ENCODE measurements around the gene RANBP3. TPM values are rescaled to one million over a fixed set of nuclear protein-coding genes. Genes with fewer than 3 reads are reported as not detected.

Gene RANBP3
- total RNA-seq, 2 donors from 2014 or later, result 81.4 to 112 TPM

- peak overlapping the region; percentile 79 for H3K4me3 Mint-ChIP-seq
- ATAC-seq (replicated peaks), result peak; percentile 56
- H3K4me1 Mint-ChIP-seq, result peaks cover 60% of the 10 kb centered on the region
- no peaks in the 10 kb centered on the region for H3K27me3 Mint-ChIP-seq
- peaks cover 63% of the 10 kb centered on the region for H3K36me3 Mint-ChIP-seq (ENCODE audit: low read depth)
- no peaks in the 10 kb centered on the region for H3K9me3 Mint-ChIP-seq
- peak overlapping the region; percentile 94 for H3K27ac Mint-ChIP-seq
Measured at GRCh38 chr19:5948752-5949564, 29.0 kb downstream of the RANBP3 start.

GRCh38 chr19:5947435-5947834 lies 30.5 kb downstream of the RANBP3 start:
- H3K36me3 Mint-ChIP-seq (ENCODE audit: low read depth), result peaks cover 61% of the 10 kb centered on the region
- no peak for ATAC-seq (replicated peaks)
- peak overlapping the region; percentile 79 for H3K4me3 Mint-ChIP-seq
- H3K9me3 Mint-ChIP-seq, result no peaks in the 10 kb centered on the region
- H3K4me1 Mint-ChIP-seq, result peaks cover 48% of the 10 kb centered on the region
- no peaks in the 10 kb centered on the region for H3K27me3 Mint-ChIP-seq
- peak overlapping the region; percentile 94 for H3K27ac Mint-ChIP-seq

GRCh38 chr19:5943623-5944022 lies 34.3 kb downstream of the RANBP3 start:
- H3K36me3 Mint-ChIP-seq (ENCODE audit: low read depth), result peaks cover 63% of the 10 kb centered on the region
- no peaks in the 10 kb centered on the region for H3K9me3 Mint-ChIP-seq
- H3K27me3 Mint-ChIP-seq, result no peaks in the 10 kb centered on the region
- H3K4me3 Mint-ChIP-seq, result no peak overlapping the region
- H3K4me1 Mint-ChIP-seq, result peaks cover 18% of the 10 kb centered on the region
- peak overlapping the region; percentile 79 for H3K27ac Mint-ChIP-seq
- ATAC-seq (replicated peaks), result peak; percentile 57

DNA sequence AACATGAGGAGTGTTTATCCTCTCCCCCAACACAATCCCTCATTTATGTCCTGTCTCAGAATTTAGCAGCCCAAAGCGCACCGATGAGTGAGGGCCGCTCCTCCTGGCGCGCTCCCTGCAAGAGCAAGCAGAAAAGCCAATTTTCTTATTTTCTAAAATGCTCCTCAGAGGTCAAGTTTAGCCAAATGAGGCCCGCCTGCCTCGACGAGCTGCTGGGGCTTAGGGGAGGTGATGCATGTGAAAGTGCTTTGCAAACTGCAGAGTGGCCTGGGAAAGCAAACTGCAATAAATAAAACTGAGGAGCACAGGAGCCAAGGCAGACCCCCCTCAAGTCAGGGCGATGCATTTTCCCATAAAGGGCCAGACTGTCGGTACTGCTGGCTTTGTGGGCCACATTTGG lies 34.9 kb downstream of the RANBP3 start:
- Mint-ChIP-seq H3K27me3 (no peaks in the 10 kb centered on the region), H3K27ac (peak overlapping the region; percentile 79), H3K9me3 (no peaks in the 10 kb centered on the region), H3K4me3 (no peak overlapping the region), H3K36me3 (ENCODE audit: low read depth) (peaks cover 66% of the 10 kb centered on the region), H3K4me1 (peaks cover 15% of the 10 kb centered on the region)
- ATAC-seq (replicated peaks), result no peak

DNA sequence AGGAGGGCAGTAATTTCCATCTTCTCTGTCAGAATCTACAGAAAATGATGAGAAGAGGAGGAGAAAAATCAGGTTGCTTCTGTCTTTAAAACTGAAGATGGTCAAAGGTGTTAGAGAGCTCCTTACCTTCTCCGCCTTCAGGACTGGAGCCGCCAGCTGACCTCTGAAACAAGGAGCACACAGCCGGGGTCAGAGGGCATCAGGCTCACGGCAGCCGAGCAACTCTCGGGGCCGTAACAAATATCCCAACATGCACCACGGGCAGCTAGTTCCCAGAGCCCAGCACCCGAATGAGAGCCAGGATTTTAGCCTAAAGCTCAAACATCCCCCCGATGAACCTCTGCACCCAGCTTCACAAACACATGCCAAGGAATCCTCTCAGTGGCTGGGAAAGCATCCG lies 36.3 kb downstream of the RANBP3 start:
- H3K27me3 Mint-ChIP-seq, result no peaks in the 10 kb centered on the region

GRCh38 chr19:5940260-5941208 lies 37.4 kb downstream of the RANBP3 start:
- no peaks in the 10 kb centered on the region for H3K27me3 Mint-ChIP-seq
- no peak for ATAC-seq (replicated peaks)
- no peak overlapping the region for H3K27ac Mint-ChIP-seq
- H3K36me3 Mint-ChIP-seq (ENCODE audit: low read depth), result peaks cover 75% of the 10 kb centered on the region
- H3K9me3 Mint-ChIP-seq, result no peaks in the 10 kb centered on the region
- H3K4me1 Mint-ChIP-seq, result peaks cover 4% of the 10 kb centered on the region
- no peak overlapping the region for H3K4me3 Mint-ChIP-seq

More for the DNA sequence above, 36.3 kb downstream of the RANBP3 start:
- no peaks in the 10 kb centered on the region for H3K9me3 Mint-ChIP-seq
- peaks cover 71% of the 10 kb centered on the region for H3K36me3 Mint-ChIP-seq (ENCODE audit: low read depth)
- H3K4me3 Mint-ChIP-seq, result no peak overlapping the region
- ATAC-seq (replicated peaks), result no peak
- peaks cover 7% of the 10 kb centered on the region for H3K4me1 Mint-ChIP-seq
- no peak overlapping the region for H3K27ac Mint-ChIP-seq

DNA sequence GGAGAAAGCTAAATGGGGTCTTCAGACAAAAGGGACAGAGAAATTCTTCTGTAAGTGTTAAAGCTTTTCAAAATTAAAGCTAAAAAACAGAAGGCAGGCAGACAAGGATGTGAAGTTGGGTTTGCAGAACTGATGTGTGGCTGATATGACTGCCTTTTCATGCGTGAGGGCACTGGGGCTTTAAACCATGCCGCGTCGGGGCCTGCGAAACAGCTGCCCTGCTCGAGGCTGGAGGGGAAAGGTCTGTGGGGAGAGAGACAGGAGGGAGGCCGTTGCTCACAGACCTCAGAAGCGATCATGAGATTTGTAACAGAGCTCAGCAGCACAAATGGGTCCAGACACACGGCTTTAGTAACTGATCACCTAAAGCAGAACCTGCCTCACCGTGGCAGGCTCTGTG lies 40.4 kb downstream of the RANBP3 start:
- Mint-ChIP-seq H3K27ac (peak overlapping the region; percentile 30), H3K9me3 (no peaks in the 10 kb centered on the region), H3K27me3 (no peaks in the 10 kb centered on the region), H3K4me3 (no peak overlapping the region), H3K36me3 (ENCODE audit: low read depth) (peaks cover 86% of the 10 kb centered on the region), H3K4me1 (no peaks in the 10 kb centered on the region)
- ATAC-seq (replicated peaks), result no peak

DNA sequence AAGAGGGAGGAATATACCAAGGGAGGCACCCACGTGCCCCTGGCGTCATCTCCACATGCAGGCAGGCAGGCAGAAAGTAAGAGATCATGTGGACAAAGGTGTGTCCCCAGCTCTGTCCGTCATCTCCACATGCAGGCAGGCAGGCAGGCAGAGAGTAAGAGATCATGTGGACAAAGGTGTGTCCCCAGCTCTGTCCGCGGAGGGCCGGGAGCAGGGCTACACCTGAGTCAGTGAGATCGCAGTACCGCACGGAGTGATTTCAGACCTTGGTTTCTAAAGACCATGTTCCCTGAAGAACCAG lies 41.7 kb downstream of the RANBP3 start:
- H3K4me1 Mint-ChIP-seq, result no peaks in the 10 kb centered on the region
- no peaks in the 10 kb centered on the region for H3K9me3 Mint-ChIP-seq
- no peak overlapping the region for H3K27ac Mint-ChIP-seq
- no peaks in the 10 kb centered on the region for H3K27me3 Mint-ChIP-seq
- peaks cover 88% of the 10 kb centered on the region for H3K36me3 Mint-ChIP-seq (ENCODE audit: low read depth)
- no peak for ATAC-seq (replicated peaks)
- no peak overlapping the region for H3K4me3 Mint-ChIP-seq

DNA sequence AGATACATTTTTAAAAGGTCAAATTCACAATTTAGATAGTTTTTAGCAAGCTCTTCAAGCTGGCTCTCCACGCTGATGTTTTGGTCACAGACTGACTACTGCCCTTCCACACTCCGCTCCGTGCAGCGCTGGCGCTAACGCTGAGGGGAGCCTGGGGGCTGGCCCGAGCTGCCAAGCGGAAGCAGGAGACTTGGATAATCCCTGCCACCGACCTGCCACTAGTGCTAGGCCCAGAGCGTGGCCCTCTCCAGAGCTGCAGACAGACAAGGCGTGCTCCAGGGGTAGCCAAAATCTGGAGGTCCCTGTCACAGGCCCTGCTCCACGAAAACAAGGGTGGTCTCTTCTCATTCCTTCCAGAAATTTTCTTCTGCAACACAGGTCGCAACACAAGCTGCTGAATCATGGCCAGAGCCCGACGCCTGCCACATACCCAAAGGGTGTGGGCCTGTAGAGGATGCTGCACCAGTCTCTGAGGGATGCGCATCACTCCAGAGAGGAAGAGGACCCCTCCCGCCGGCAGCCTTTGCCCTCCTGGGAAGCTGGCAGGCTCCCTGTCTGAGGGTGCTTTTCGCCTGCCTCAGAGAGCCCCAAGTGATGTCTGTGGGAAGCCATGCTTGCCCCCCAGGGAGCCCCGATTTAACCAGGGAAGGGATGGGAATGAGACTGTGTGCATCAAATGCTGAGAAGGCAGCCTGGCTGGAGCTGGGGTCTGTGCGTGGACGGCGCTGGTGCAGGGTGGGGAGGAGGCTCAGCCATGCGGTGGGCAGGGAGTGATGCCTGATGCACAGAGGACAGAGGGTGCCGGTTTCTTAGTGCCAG lies 42.3 kb downstream of the RANBP3 start:
- no peaks in the 10 kb centered on the region for H3K4me1 Mint-ChIP-seq
- no peak overlapping the region for H3K4me3 Mint-ChIP-seq
- ATAC-seq (replicated peaks), result no peak
- H3K27ac Mint-ChIP-seq, result no peak overlapping the region
- no peaks in the 10 kb centered on the region for H3K27me3 Mint-ChIP-seq
- no peaks in the 10 kb centered on the region for H3K9me3 Mint-ChIP-seq
- H3K36me3 Mint-ChIP-seq (ENCODE audit: low read depth), result peaks cover 89% of the 10 kb centered on the region

- H3K27ac Mint-ChIP-seq, result peak overlapping the region; percentile 21
- H3K9me3 Mint-ChIP-seq, result no peaks in the 10 kb centered on the region
- H3K4me3 Mint-ChIP-seq, result no peak overlapping the region
- no peaks in the 10 kb centered on the region for H3K4me1 Mint-ChIP-seq
- H3K27me3 Mint-ChIP-seq, result no peaks in the 10 kb centered on the region
- ATAC-seq (replicated peaks), result no peak
- peaks cover 93% of the 10 kb centered on the region for H3K36me3 Mint-ChIP-seq (ENCODE audit: low read depth)
Measured at GRCh38 chr19:5934774-5935472, 43.0 kb downstream of the RANBP3 start.

DNA sequence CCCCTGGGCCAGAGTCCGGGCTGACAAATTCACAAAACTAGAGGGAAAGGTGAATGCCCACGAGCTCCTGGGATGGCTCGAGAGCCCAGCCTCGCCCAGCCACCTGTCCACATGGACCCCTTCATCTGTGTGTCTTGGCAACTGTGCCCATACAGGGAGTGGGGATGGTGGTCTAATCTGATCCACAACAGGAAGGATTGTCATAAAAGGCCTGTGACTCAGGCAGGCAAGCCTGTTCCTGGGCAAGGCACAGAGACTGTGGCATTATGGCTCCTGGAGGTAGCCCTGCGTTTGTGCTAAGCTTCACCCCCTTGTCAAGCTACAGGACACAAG lies 43.9 kb downstream of the RANBP3 start:
- no peak overlapping the region for H3K4me3 Mint-ChIP-seq
- no peaks in the 10 kb centered on the region for H3K27me3 Mint-ChIP-seq
- no peaks in the 10 kb centered on the region for H3K4me1 Mint-ChIP-seq
- peaks cover 93% of the 10 kb centered on the region for H3K36me3 Mint-ChIP-seq (ENCODE audit: low read depth)
- no peak for ATAC-seq (replicated peaks)
- H3K9me3 Mint-ChIP-seq, result no peaks in the 10 kb centered on the region
- no peak overlapping the region for H3K27ac Mint-ChIP-seq

DNA sequence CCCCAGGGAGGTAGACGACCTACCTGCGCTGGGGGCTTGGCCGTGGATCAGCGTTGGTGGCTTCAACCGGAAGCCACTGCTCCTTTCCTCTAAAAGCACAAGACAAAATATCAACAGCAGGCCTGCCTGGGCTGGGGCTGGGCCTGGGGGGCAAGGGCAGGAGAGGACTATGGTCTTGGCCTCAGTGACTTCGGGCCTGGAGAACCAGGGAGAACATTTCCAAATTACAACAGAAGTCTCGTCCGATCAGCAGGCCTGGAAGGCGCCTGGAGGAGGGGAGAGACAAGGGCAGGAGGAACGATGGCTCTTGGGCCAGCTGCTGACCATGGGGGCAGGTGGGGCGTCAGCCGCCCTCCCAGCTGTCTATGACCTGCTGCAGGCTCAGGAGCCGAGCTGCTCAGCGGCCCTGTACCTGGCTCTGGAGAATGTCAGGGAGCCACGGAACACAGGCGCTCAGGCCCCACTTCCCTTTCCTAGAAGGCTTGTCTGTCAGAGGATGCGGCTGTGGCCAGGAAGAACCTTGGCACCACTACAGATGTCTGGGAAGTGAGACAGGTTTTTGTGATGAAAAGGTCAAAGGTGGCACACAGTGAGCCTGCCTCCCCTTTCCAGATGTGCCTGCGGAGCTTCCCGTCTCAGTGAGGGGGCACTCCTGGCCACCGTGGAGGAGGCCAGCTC lies 44.4 kb downstream of the RANBP3 start:
- Mint-ChIP-seq H3K9me3 (no peaks in the 10 kb centered on the region), H3K27me3 (no peaks in the 10 kb centered on the region), H3K4me3 (no peak overlapping the region)

DNA sequence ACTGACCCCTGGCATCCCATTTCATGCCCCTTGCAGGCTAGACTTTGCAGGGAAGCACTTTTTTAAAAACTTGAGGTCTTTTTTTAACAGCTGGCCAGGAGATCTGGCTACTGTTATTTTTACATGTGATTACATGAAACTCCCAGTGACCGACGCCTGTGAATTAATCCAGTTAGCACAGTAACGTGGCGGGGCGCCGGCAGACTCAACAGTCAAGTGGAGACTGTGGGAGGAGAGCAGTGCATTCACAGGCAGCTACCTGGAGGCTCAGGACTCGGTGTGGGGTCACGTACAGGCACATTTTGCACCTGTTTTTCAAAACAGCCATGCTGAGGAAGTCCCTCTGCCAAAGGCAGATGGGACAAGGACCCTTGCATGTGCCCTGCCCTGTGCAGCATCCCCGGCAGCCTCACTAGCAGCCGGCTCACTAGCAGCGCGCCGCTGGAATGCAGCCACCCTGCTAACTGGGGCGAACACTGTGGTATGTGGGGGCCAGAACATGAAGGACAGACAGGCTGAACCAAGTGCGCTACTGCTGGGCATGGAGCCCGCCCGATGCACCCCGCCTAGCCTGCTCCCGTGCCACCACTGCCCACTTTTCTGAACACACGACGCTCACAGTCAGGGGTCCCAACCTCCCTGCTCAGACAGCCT lies 45.2 kb downstream of the RANBP3 start:
- H3K9me3 Mint-ChIP-seq, result no peaks in the 10 kb centered on the region
- no peak overlapping the region for H3K4me3 Mint-ChIP-seq
- peak overlapping the region; percentile 59 for H3K27ac Mint-ChIP-seq
- H3K27me3 Mint-ChIP-seq, result no peaks in the 10 kb centered on the region
- H3K36me3 Mint-ChIP-seq (ENCODE audit: low read depth), result peaks cover 93% of the 10 kb centered on the region
- no peak for ATAC-seq (replicated peaks)
- H3K4me1 Mint-ChIP-seq, result no peaks in the 10 kb centered on the region

More for the DNA sequence above, 44.4 kb downstream of the RANBP3 start:
- no peak for ATAC-seq (replicated peaks)
- no peaks in the 10 kb centered on the region for H3K4me1 Mint-ChIP-seq
- H3K36me3 Mint-ChIP-seq (ENCODE audit: low read depth), result peaks cover 93% of the 10 kb centered on the region
- H3K27ac Mint-ChIP-seq, result peak overlapping the region; percentile 59
